OCI-LY3 (cell line): ENCODE measurements around the gene MAFB.

Source experiments
- EZH2phosphoT487 ChIP-seq: fragments of 200-600 bp; shearing (Covaris generic); IDR thresholded peaks from 2 replicates; pipeline ENCODE4 v1.6.1; 2018; ENCODE audit warnings: antibody characterized with exemption, mixed run types, low read depth
- TF ChIP-seq, protein P1 (sequence below): fragments of 200-600, 300-600 bp; sonication (generic); IDR thresholded peaks from 2 replicates; pipeline ENCODE4 v1.5.1; 2014; ENCODE audit warnings: antibody characterized with exemption, low read length, low read depth

DNA sequence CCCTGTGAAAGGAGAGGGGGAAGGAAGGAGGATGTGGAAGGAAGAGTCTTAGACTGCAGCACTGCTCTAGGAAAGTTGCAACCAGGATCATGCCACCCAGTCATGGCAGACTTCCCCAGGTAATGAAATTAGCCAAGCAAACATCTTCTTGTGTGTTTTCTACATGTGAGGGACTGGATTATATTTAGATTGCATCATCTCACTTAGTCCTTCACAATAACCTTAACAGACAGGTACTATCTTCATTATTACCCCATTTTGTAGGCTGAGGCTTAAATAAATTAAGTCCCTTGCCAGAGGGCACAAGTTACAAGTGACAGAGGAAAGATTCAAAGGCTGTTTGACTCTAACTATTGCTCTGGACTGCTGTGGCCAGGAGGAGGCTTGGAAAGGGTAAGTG lies 9.7 kb upstream of the MAFB start:
- no peak for TF ChIP-seq EZH2phosphoT487
- TF ChIP-seq, protein P1, sequence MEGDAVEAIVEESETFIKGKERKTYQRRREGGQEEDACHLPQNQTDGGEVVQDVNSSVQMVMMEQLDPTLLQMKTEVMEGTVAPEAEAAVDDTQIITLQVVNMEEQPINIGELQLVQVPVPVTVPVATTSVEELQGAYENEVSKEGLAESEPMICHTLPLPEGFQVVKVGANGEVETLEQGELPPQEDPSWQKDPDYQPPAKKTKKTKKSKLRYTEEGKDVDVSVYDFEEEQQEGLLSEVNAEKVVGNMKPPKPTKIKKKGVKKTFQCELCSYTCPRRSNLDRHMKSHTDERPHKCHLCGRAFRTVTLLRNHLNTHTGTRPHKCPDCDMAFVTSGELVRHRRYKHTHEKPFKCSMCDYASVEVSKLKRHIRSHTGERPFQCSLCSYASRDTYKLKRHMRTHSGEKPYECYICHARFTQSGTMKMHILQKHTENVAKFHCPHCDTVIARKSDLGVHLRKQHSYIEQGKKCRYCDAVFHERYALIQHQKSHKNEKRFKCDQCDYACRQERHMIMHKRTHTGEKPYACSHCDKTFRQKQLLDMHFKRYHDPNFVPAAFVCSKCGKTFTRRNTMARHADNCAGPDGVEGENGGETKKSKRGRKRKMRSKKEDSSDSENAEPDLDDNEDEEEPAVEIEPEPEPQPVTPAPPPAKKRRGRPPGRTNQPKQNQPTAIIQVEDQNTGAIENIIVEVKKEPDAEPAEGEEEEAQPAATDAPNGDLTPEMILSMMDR, result no peak
